Fibroblast of the aortic adventitia (primary cell): ENCODE data around the gene DNASE1L3. TPM values are rescaled to one million over a fixed set of nuclear protein-coding genes. Genes with fewer than 3 reads are reported as not detected.

ENCODE experiments used
- DNase-seq: peaks from one replicate; pipeline ENCODE4 v3.0.0-alpha.2; 2010; ENCODE audit warnings: low read depth
- H3K4me3 ChIP-seq: 2 replicates; pipeline ENCODE4 v1.5.1; 2011; ENCODE audit warnings: low read depth, mild to moderate bottlenecking, control low read depth, low read length, moderate library complexity
- total RNA-seq: library from RNA; depleted of rRNA; stranded (reverse); fragments of >200 nt; gene quantifications from 2 replicates; pipeline ENCODE4 v1.2.3, GENCODE V29; 2012; ENCODE audit warnings: low replicate concordance
- TF ChIP-seq, protein P1 (sequence below): IDR thresholded peaks from 2 replicates; pipeline ENCODE4 v1.5.1; 2011; ENCODE audit warnings: mild to moderate bottlenecking, low read length, control low read depth, inconsistent platforms; ENCODE audit not compliant: insufficient read depth

The DNASE1L3 gene
- total RNA-seq, 1 donor = not detected

DNA sequence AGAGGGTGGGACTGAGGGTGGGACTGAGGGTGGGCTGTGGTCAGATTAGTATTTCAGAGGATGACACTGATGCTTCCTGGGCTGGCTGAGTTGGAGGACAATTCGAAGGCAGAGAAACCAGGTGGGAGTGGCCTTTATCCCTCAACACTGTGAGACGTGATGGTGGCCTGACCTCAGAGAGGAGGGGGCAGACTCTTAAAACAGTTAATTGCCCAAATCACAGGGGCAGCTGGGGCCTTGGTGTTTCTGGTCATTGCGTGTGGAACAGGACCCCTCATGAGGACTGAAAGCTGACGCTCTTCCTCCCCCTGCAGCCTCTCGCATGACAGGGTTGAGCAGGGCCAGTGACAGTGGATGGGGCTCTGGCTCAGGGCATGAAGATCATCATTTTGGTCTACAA is 18.7 kb downstream of the DNASE1L3 start:
- H3K4me3 ChIP-seq = no peak overlapping the region
- TF ChIP-seq, protein P1, sequence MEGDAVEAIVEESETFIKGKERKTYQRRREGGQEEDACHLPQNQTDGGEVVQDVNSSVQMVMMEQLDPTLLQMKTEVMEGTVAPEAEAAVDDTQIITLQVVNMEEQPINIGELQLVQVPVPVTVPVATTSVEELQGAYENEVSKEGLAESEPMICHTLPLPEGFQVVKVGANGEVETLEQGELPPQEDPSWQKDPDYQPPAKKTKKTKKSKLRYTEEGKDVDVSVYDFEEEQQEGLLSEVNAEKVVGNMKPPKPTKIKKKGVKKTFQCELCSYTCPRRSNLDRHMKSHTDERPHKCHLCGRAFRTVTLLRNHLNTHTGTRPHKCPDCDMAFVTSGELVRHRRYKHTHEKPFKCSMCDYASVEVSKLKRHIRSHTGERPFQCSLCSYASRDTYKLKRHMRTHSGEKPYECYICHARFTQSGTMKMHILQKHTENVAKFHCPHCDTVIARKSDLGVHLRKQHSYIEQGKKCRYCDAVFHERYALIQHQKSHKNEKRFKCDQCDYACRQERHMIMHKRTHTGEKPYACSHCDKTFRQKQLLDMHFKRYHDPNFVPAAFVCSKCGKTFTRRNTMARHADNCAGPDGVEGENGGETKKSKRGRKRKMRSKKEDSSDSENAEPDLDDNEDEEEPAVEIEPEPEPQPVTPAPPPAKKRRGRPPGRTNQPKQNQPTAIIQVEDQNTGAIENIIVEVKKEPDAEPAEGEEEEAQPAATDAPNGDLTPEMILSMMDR = no peak
- no peak for DNase-seq

DNA sequence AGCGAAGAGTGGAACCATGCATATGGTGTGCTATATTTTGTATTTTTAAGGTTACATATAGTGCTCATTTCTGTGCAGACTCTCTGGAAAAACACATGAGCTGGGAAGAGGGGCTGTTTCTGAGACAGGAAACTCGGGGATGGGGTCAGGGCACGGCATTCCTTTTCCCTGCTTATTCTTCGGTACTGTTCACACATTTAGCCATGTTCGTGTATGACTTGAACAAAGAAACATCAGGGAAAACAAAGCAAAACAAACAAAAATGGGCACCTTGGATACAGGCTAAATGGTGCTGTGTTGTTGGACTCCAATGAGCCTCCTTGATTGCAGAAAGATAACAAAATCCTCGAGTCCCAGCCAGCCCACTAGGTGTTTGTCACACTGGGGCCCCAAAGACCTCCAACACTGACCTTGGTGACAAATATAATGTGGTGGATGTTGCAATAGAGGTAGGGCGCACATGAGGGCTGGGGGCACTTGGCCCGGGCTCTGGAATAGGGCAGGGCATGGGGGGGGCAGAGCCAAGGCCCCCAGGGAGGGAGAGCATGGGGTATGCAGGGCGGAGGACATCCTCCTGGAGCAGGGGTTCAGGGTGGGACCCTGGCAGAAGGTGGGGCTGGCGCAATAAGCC is 19.3 kb downstream of the DNASE1L3 start:
- DNase-seq = no peak
- no peak overlapping the region for H3K4me3 ChIP-seq
- TF ChIP-seq, protein P1 = no peak

DNA sequence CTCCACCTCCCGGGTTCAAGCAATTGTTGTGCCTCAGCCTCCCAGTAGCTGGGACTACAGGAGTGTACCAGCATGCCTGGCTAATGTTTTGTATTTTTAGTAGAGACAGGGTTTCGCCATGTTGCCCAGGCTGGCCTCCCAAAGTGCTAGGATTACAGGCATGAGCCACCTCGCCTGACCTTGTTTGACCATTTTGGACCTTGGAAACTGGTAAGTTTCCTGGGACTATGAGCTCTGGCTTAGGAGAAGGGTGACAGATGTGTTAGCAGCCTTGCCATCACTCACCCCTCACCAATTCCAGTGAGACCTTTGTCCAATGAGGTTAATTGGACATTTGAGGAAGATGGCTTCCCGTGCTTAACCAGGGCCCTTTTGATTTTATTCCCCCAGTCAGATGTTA is 19.9 kb downstream of the DNASE1L3 start:
- TF ChIP-seq, protein P1 = no peak
- no peak overlapping the region for H3K4me3 ChIP-seq

DNA sequence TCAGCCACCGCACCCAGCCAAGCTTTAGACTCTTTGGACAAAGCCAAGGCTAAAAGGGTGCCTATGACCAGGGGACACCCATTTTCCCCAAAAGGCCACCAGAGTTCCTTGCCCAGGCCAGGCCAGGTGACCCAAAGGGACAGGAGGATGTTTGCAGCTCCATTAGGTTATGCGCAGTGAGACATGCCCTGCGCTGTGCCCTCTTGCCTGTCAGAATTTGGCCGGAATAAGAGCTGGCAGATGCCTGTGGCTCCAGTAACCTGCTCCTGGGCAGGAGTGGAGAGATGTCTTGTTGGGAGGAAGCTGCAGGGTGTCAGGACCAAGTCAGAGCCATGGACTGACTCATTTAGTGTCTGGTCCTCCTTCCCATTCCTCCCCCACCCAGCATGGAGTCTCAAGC is 20.5 kb downstream of the DNASE1L3 start:
- H3K4me3 ChIP-seq = no peak overlapping the region
- TF ChIP-seq, protein P1 = no peak
- no peak for DNase-seq

More for the DNA sequence above, 19.9 kb downstream of the DNASE1L3 start:
- DNase-seq = no peak

DNA sequence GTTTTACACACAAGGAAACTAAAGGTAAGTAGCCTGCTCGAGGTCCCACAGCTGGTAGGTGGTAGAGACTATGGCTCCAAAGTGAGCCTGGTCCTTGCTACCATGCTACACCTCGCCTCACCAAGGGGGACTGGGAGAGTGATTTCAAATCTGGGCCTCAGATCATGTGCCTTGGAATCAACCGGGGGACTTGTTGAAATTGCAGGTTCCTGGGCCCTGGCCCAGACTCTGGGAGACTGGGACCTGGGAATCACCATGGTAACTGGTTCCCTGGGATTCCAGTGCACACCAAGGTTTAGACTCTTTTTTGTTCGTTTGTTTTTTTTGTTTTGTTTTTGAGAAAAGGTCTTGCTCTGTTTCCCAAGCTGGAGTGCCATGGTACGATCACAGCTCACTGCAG is 21.1 kb downstream of the DNASE1L3 start:
- H3K4me3 ChIP-seq = no peak overlapping the region
- no peak for DNase-seq
- TF ChIP-seq, protein P1 = no peak

DNA sequence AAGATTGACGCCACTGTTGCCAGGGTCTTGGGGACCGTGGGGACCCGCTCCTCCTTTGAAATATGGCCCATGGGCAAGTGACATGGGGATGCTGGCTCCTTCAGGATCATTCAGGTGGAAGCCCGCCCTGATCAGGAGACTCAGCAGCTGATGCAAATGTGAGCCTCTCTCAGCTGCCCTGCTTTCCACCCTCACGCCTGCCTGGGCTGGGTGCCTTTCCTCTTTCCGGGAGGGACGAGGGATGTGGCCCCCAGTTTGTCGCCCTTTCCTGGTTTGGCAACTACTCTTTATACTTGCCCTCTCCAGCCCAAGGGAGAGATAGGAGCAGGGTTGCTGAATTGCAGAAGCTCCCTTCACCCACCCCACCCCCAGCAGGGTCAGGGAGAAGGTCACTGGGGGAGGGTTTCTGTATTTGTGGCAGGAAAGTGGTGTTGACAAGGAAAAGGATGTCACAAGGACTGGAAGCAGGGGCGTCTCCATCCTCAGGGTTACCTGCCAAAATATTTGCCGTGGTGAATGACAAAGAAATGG is 21.8 kb downstream of the DNASE1L3 start:
- no peak overlapping the region for H3K4me3 ChIP-seq
- no peak for DNase-seq
- TF ChIP-seq, protein P1 = no peak

DNA sequence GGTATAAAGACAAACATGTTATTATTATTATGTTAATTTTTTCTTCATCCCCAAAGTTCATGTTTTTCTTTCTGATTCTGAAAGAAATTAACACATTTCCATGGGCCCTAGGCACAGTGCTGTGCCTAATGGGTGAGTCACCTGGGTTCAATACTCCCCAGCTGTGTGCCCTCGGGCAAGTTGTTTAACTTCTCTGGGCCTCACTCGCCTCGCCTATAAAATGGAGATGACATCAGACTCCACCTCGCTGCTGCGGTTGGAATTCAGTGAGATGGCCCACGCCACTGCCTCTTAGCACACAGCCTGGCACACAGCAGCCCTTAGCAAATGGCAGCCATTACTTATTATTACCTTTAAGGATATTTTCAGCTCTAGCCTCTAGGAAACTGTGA is 22.6 kb downstream of the DNASE1L3 start:
- no peak for DNase-seq
- TF ChIP-seq, protein P1 = no peak
- no peak overlapping the region for H3K4me3 ChIP-seq
